Activated gamma-delta T cell treated with anti-CD3 and anti-CD28 coated beads, Interleukin-2, amount 50 U/mL, for 16 hours (primary cell): ENCODE results near the gene ALKBH7.
"Not testable (repeated sequence)": the region's sequence is repeated elsewhere in the genome, so short reads cannot be mapped to it uniquely, and the experiment has no call there.

ENCODE experiments used
- DNase-seq: peaks from one replicate; pipeline ENCODE4 v3.0.0-alpha.2; 2020; ENCODE audit warnings: low read depth

ALKBH7 gene

GRCh38 chr19:6372594-6373095 is at the start of gene ALKBH7:
TSS of gene ALKBH7 (plus strand) at chr19:6372794. CDS start at chr19:6372821, 27 bp downstream.
- DNase-seq: peak; percentile 94

GRCh38 chr19:6324757-6325156 is 47.8 kb upstream of the ALKBH7 start:
- no peak for DNase-seq

- DNase-seq: no peak
Measured at GRCh38 chr19:6325614-6326013, 47.0 kb upstream of the ALKBH7 start.

GRCh38 chr19:6326815-6327214 is 45.8 kb upstream of the ALKBH7 start:
- no peak for DNase-seq

GRCh38 chr19:6333439-6333838 is 39.2 kb upstream of the ALKBH7 start, which contains the start of gene ACER1:
TSS of gene ACER1 (minus strand) at chr19:6333612. CDS start at chr19:6333551, 61 bp downstream.
- DNase-seq: no peak

- no peak for DNase-seq
Measured at GRCh38 chr19:6334490-6335285, 37.9 kb upstream of the ALKBH7 start.

- DNase-seq: no peak
Measured at GRCh38 chr19:6340493-6341201, 31.9 kb upstream of the ALKBH7 start.

- DNase-seq: no peak
Measured at GRCh38 chr19:6343462-6343861, 29.1 kb upstream of the ALKBH7 start.

- DNase-seq: not testable (repeated sequence)
Measured at GRCh38 chr19:6349271-6349670, 23.3 kb upstream of the ALKBH7 start.

GRCh38 chr19:6350688-6351087 is 21.9 kb upstream of the ALKBH7 start:
- DNase-seq: no peak

GRCh38 chr19:6352381-6353165 is 20.0 kb upstream of the ALKBH7 start:
- no peak for DNase-seq

GRCh38 chr19:6354098-6354674 is 18.4 kb upstream of the ALKBH7 start:
- no peak for DNase-seq

GRCh38 chr19:6355321-6356040 is 17.1 kb upstream of the ALKBH7 start:
- DNase-seq: not testable (repeated sequence)

GRCh38 chr19:6357174-6357573 is 15.4 kb upstream of the ALKBH7 start:
- DNase-seq: no peak

- DNase-seq: no peak
Measured at GRCh38 chr19:6358003-6358402, 14.6 kb upstream of the ALKBH7 start.

- DNase-seq: no peak
Measured at GRCh38 chr19:6359568-6360341, 12.8 kb upstream of the ALKBH7 start.

- not testable (repeated sequence) for DNase-seq
Measured at GRCh38 chr19:6360445-6360844, 12.1 kb upstream of the ALKBH7 start.

GRCh38 chr19:6360857-6361216 is 11.8 kb upstream of the ALKBH7 start:
- DNase-seq: not testable (repeated sequence)

GRCh38 chr19:6362027-6362350 is 10.6 kb upstream of the ALKBH7 start:
- DNase-seq: no peak

GRCh38 chr19:6362351-6362801 is 10.2 kb upstream of the ALKBH7 start:
- DNase-seq: no peak

- no peak for DNase-seq
Measured at GRCh38 chr19:6364353-6364752, 8.2 kb upstream of the ALKBH7 start.
